Caco-2 (cell line): ENCODE measurements around the gene APCDD1. TPM values are rescaled to one million over a fixed set of nuclear protein-coding genes. Genes with fewer than 3 reads are reported as not detected.

Experiments used
- BruUV-seq: library from RNA; stranded (reverse); fragments of 400-500 nt; replicated peaks from 2 replicates; lab custom pipeline; 2021; lab: Mats Ljungman, UMichigan
- CTCF ChIA-PET: fragments of 300-600 bp; sonication (Branson Sonifier 250); formaldehyde crosslinking; loops from one replicate; lab custom pipeline; 2022; ENCODE audit warnings: antibody characterized with exemption; lab: Charles Lee
- POLR2A ChIA-PET: fragments of 300-600 bp; sonication (Branson Sonifier 250); formaldehyde crosslinking; loops from one replicate; lab custom pipeline; 2022; ENCODE audit warnings: antibody characterized with exemption; lab: Charles Lee
- DNase-seq, 2 experiments: peaks; one replicate each; pipeline versions ENCODE4 v3.0.0 to v3.0.0-alpha.2; 2020 to 2022
- H3K27me3 ChIP-seq: replicated peaks from 2 replicates; pipeline ENCODE4 v1.6.0; 2011; ENCODE audit warnings: low read length; ENCODE audit not compliant: control insufficient read depth, insufficient read depth
- H3K36me3 ChIP-seq: 2 replicates; pipeline ENCODE4 v1.5.1; 2011; ENCODE audit warnings: low read length; ENCODE audit not compliant: control insufficient read depth, insufficient read depth
- H3K4me1 ChIP-seq: fragments of 250-450 bp; sonication (Bioruptor Pico); 2 replicates; pipeline ENCODE4 v1.5.1; 2020; ENCODE audit warnings: mild to moderate bottlenecking
- H3K4me3 ChIP-seq: 2 replicates; pipeline ENCODE4 v1.5.1; 2011; ENCODE audit warnings: low read depth, mild to moderate bottlenecking, control low read depth, low read length
- H3K9me3 ChIP-seq: fragments of 250-450 bp; sonication (Bioruptor Pico); 2 replicates; pipeline ENCODE4 v1.5.1; 2020; ENCODE audit warnings: mild to moderate bottlenecking, moderate library complexity
- H3K27ac Mint-ChIP-seq: one replicate; pipeline ENCODE4 v1.8.0; 2022; ENCODE audit warnings: mixed read lengths; ENCODE audit not compliant: unreplicated experiment
- H3K27me3 Mint-ChIP-seq: one replicate; pipeline ENCODE4 v1.8.0; 2022; ENCODE audit warnings: mixed read lengths; ENCODE audit not compliant: insufficient read depth, unreplicated experiment
- H3K36me3 Mint-ChIP-seq: one replicate; pipeline ENCODE4 v1.8.0; 2022; ENCODE audit warnings: mild to moderate bottlenecking, mixed read lengths; ENCODE audit not compliant: insufficient read depth, unreplicated experiment
- H3K4me1 Mint-ChIP-seq: one replicate; pipeline ENCODE4 v1.8.0; 2022; ENCODE audit warnings: low read depth, mixed read lengths; ENCODE audit not compliant: unreplicated experiment
- H3K4me3 Mint-ChIP-seq: one replicate; pipeline ENCODE4 v1.8.0; 2022; ENCODE audit warnings: mild to moderate bottlenecking, moderate library complexity, mixed read lengths; ENCODE audit not compliant: unreplicated experiment
- H3K9me3 Mint-ChIP-seq: one replicate; pipeline ENCODE4 v1.8.0; 2022; ENCODE audit warnings: mixed read lengths; ENCODE audit not compliant: unreplicated experiment
- intact Hi-C: fragments of 100-400 bp; cut with micrococcal nuclease; formaldehyde crosslinking; loops from one replicate; pipeline ENCODE4 v1.10.0; 2022; ENCODE audit not compliant: unreplicated experiment
- total RNA-seq: library from RNA; stranded (reverse); gene quantifications from 2 replicates; pipeline ENCODE4 v1.2.3, GENCODE V29; 2022
- TF ChIP-seq, protein P1 (sequence below), 2 experiments: fragments of 200-600 bp in 1 of 2; IDR thresholded peaks; 1 replicate in 1 of 2; 2 replicates in 1 of 2; pipeline versions ENCODE4 v1.5.1 to v1.8.0; 2011 to 2022; ENCODE audit warnings: antibody characterized with exemption in 1 of 2, control low read depth in 1 of 2, inconsistent platforms in 1 of 2, low read depth in 1 of 2, low read length in 1 of 2, mild to moderate bottlenecking in 1 of 2, moderate library complexity in 1 of 2; ENCODE audit not compliant: insufficient read depth in 1 of 2, severe bottlenecking in 1 of 2, unreplicated experiment in 1 of 2

Gene APCDD1
- total RNA-seq, 1 experiment from 2014 or later: 1.5 TPM

DNA sequence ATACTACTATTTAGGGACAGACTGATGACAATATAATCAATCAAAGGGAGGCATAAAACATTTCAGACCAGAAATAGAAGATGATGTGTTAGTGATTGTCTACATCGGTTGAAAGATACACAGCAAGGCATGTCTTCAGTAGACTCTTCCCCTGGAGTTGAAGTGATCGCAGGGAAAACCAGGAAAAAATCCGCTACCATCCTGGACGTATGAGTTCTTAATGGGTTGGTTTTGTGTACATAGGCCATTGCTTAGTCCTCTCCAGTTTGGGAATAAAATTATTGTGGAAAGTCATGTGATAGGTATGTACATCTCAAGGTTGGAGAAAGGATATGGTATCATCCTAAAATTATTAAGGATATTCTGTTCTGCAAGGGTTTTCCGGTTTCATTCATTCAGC, 4.3 kb downstream of the APCDD1 start:
- TF ChIP-seq, protein P1, sequence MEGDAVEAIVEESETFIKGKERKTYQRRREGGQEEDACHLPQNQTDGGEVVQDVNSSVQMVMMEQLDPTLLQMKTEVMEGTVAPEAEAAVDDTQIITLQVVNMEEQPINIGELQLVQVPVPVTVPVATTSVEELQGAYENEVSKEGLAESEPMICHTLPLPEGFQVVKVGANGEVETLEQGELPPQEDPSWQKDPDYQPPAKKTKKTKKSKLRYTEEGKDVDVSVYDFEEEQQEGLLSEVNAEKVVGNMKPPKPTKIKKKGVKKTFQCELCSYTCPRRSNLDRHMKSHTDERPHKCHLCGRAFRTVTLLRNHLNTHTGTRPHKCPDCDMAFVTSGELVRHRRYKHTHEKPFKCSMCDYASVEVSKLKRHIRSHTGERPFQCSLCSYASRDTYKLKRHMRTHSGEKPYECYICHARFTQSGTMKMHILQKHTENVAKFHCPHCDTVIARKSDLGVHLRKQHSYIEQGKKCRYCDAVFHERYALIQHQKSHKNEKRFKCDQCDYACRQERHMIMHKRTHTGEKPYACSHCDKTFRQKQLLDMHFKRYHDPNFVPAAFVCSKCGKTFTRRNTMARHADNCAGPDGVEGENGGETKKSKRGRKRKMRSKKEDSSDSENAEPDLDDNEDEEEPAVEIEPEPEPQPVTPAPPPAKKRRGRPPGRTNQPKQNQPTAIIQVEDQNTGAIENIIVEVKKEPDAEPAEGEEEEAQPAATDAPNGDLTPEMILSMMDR (IDR thresholded peaks at IDR 0.05; ENCODE audit: insufficient read depth in 1 of 2, low read depth in 1 of 2, low read length in 1 of 2, severe bottlenecking in 1 of 2, unreplicated experiment in 1 of 2): no peak
- POLR2A ChIA-PET: no interaction called here
- peaks cover 5% of the 10 kb centered on the region for H3K27me3 ChIP-seq
- peaks cover 5% of the 10 kb centered on the region; the same call in 1 of the 2 replicates for H3K4me1 ChIP-seq
- H3K36me3 Mint-ChIP-seq: no peaks in the 10 kb centered on the region
- CTCF ChIA-PET: no interaction called here
- H3K4me1 Mint-ChIP-seq: no peaks in the 10 kb centered on the region
- intact Hi-C loops: no loop called here
- no peaks in the 10 kb centered on the region for H3K9me3 ChIP-seq
- H3K36me3 ChIP-seq: no peaks in the 10 kb centered on the region
- DNase-seq: no peak
- no peak overlapping the region for H3K4me3 ChIP-seq
- no TSS peak for BruUV-seq
- H3K27ac Mint-ChIP-seq: no peak overlapping the region
- H3K4me3 Mint-ChIP-seq: no peak overlapping the region
- H3K9me3 Mint-ChIP-seq: no peaks in the 10 kb centered on the region
- H3K27me3 Mint-ChIP-seq: peaks cover 16% of the 10 kb centered on the region

DNA sequence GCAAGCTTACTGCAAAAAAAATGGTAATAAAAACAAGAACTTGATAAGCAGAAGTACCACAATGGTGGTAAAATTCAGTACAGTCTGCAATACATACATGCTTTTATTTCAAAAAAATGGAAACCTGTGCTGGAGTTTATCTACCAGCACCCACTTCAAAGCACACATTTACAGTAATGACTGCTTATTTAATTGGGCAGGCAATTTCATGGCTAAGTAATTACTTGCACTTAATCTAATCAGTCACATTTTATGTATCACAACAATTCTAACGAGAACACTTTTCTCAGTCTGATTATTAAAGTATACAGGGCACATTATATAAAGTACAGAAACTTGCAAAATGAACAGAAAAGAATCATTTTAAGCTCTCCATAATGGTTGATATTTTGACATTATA, 5.2 kb downstream of the APCDD1 start:
- TF ChIP-seq, protein P1 (IDR thresholded peaks at IDR 0.05; ENCODE audit: insufficient read depth in 1 of 2, low read depth in 1 of 2, low read length in 1 of 2, severe bottlenecking in 1 of 2, unreplicated experiment in 1 of 2): no peak
- no TSS peak for BruUV-seq
- intact Hi-C loops: no loop called here
- H3K27me3 Mint-ChIP-seq: peaks cover 16% of the 10 kb centered on the region
- DNase-seq: no peak
- H3K36me3 ChIP-seq: no peaks in the 10 kb centered on the region
- H3K36me3 Mint-ChIP-seq: no peaks in the 10 kb centered on the region
- H3K9me3 Mint-ChIP-seq: no peaks in the 10 kb centered on the region
- no peak overlapping the region for H3K4me3 ChIP-seq
- CTCF ChIA-PET: no interaction called here
- POLR2A ChIA-PET: no interaction called here
- H3K9me3 ChIP-seq: no peaks in the 10 kb centered on the region
- no peak overlapping the region for H3K27ac Mint-ChIP-seq
- H3K4me1 ChIP-seq: peaks cover 5% of the 10 kb centered on the region; the same call in 1 of the 2 replicates
- H3K4me3 Mint-ChIP-seq: no peak overlapping the region
- H3K27me3 ChIP-seq: peaks cover 5% of the 10 kb centered on the region
- peaks cover 6% of the 10 kb centered on the region for H3K4me1 Mint-ChIP-seq

DNA sequence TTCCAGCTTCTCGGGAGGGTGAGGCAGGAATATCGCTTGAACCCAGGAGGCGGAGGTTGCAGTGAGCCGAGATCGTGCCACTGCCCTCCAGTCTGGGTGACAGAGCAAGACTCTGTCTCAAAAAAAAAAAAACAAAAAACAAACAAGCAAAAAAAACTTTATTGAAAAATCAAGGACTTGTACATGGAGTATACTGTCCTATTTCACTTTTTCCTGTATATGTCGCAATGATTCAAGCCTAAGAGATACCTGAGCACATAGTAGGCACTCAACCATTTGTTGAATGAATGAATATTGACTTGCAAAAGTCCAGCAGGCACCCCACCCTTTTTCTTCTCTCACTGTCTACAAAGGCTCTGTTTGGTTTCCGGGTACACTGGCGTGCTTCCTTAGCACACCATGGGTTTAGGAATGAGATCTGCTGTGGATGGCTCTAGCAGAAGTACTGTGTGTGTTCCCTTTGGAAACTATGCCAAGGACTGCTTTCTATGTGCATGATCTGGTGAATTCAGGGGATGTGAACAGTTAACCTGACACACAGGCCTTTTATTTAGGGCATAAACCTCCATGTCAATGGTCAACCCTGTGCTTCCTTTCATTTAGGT, 6.1 kb downstream of the APCDD1 start:
- Histone ChIP-seq H3K27me3 (peaks cover 5% of the 10 kb centered on the region), H3K4me3 (no peak overlapping the region), H3K4me1 (peaks cover 5% of the 10 kb centered on the region; the same call in 1 of the 2 replicates), H3K36me3 (no peaks in the 10 kb centered on the region), H3K9me3 (no peaks in the 10 kb centered on the region)
- Mint-ChIP-seq H3K27me3 (peaks cover 18% of the 10 kb centered on the region), H3K4me3 (no peak overlapping the region), H3K4me1 (peaks cover 6% of the 10 kb centered on the region), H3K9me3 (no peaks in the 10 kb centered on the region), H3K36me3 (no peaks in the 10 kb centered on the region), H3K27ac (no peak overlapping the region)
- TF ChIP-seq, protein P1 (IDR thresholded peaks at IDR 0.05; ENCODE audit: insufficient read depth in 1 of 2, low read depth in 1 of 2, low read length in 1 of 2, severe bottlenecking in 1 of 2, unreplicated experiment in 1 of 2): no peak
- intact Hi-C loops: no loop called here
- ChIA-PET POLR2A (no interaction called here), CTCF (no interaction called here)
- no peak for DNase-seq
- no TSS peak for BruUV-seq
